NCI-H1694 treated with DMSO at 0.1 percent for 48 hours (cell line): ENCODE results near the gene ITPKB.
"Not testable (repeated sequence)": the region's sequence is repeated elsewhere in the genome, so short reads cannot be mapped to it uniquely, and the experiment has no call there.

Source experiments
- DNase-seq: peaks from one replicate; lab custom pipeline; 2025; lab: John Stamatoyannopoulos, UW

The ITPKB gene

GRCh38 chr1:226651041-226651731 is 87.9 kb downstream of the ITPKB start:
- no peak for DNase-seq

DNA sequence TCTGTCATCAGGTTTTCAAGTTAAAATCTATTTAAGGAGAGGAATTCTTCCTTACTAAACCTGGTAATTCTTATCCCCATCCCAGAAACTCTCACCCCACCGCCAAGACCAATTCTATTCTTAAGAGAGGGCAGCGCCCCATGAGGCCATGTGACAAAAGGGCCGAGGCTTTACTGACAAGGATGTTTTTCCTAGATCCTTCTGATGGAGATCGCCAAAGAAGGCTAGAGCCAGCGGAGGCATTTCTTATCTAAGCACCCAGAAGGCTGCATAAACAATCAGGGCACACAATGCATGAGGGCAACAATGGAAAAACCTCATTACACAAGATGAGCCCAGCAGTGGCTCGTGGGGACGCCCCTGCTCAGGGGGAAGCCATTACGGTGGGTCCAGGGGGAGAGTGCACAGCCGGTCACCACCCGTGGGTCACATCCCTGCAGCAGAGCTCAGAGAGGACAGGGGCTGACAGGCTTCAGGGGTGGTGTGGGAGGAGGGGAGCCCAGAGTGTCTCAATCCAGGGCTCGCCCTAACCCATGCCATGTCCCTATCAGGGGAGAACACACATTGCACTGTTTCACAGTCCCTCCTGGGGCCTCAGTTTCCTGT is 88.7 kb downstream of the ITPKB start:
- DNase-seq = no peak

DNA sequence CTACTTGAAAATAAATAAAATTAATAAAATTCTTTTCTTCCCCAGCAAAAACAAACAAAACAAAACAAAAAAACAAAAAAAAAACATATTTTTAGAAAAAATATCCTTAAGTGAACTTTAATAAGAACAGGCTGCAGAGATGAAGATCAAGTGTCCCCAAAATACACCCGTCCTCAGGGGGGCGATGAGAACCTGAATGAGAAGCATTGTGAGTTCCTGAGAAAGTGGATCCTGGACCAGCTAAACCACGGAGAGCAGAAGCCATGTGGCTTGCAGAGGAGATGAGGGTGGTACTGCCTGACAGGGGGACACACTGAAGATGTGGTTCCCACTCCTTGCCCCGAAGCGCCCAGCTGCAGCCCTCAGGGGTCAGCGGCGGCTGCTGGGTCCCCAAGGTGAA is 89.3 kb downstream of the ITPKB start:
- peak; percentile 51 for DNase-seq

DNA sequence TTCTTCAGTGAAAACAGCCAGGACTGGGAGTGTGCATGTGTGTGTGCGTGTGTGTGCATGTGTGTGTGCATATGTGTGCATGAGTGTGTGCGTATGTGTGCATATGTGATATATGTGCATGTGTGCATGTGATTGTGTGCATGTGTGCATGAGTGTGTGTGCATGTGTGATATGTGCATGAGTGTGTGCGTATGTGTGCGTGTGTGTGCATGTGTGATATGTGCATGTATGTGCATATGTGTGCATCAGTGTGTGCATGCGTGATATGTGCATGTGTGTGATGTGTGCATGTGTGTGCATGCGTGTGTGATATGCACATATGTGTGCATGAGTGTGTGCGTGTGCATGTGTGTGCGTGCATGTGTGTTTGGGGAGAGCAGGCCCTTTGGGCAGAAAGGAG is 89.8 kb downstream of the ITPKB start:
- no peak for DNase-seq

GRCh38 chr1:226648421-226648820 is 90.7 kb downstream of the ITPKB start:
- no peak for DNase-seq

GRCh38 chr1:226647719-226648118 is 91.4 kb downstream of the ITPKB start:
- DNase-seq = no peak

- no peak for DNase-seq
Measured at GRCh38 chr1:226646870-226647449, 92.1 kb downstream of the ITPKB start.

- DNase-seq = no peak
Measured at GRCh38 chr1:226646026-226646869, 92.8 kb downstream of the ITPKB start.

GRCh38 chr1:226645279-226645976 is 93.7 kb downstream of the ITPKB start:
- DNase-seq = no peak

DNA sequence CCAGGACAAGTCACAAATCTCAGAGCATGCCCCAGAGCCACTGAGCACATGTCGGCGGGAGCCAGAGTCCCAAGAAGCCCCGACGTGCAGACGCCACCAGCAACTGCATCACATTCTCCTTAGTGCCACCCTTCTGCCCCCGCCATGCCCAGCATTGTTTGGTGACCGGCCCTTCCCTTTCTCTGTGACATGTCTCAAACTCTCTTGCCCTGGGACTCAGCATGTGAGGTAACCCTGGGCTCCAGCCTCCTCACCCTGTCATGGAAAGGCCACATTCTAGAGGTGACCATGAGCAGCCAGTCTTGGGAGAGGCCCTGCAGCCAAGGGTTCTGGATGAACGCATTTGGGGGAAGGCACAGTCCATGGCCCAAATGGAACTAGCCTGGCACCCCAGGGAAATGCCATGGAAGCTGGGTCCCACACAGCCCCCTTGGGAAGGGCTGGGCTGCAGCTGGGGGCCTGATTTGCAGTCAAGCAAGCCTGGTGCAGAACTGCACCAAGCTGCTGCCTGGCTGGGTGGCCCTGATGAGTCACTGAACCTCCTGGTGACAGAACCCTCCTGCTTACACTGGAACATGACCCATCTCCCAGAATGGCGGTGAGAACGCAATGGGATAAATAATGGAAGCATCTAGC is 94.4 kb downstream of the ITPKB start:
- DNase-seq = no peak

GRCh38 chr1:226643611-226644540 is 95.2 kb downstream of the ITPKB start:
- DNase-seq = no peak

DNA sequence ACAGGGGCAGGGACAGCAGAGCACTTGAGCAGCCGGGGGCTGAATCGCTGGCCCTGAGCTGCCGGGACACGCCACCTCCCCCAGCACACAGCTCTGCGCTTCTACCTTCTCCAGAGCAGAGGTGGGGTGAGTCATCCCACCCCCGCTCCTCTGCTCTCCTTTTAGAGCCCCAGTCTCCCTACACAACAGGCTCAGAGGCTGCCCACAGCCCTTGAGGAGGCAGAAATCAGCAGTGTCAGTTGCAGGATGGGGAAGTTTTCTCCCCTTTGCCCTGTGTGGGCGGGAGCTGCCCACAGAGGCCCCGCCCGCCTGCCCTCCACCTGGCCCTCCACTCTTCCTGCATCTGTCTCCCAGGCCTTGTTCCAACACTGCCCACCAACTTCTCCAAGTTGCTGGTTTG is 95.9 kb downstream of the ITPKB start:
- no peak for DNase-seq

DNA sequence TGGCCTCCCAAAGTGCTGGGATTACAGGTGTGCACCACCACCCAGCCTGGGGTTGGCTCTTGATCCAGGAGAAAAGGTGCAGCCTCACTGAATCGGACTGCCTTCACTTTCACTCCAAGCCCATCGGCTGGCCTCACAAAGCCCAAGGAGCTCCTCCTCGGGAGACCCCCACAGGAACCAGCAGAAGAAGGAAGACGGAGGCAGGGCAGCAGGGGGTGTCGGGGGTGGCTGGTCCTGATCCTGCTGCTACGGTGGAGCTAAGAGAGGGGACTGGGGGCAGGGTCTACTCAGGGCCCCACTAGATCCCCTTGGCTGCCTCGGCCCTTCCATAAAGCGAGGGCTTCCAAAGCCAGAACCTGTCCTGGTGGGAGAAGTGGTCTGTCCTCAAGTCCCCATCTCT is 96.7 kb downstream of the ITPKB start:
- DNase-seq = no peak

GRCh38 chr1:226641671-226642231 is 97.3 kb downstream of the ITPKB start:
- no peak for DNase-seq

DNA sequence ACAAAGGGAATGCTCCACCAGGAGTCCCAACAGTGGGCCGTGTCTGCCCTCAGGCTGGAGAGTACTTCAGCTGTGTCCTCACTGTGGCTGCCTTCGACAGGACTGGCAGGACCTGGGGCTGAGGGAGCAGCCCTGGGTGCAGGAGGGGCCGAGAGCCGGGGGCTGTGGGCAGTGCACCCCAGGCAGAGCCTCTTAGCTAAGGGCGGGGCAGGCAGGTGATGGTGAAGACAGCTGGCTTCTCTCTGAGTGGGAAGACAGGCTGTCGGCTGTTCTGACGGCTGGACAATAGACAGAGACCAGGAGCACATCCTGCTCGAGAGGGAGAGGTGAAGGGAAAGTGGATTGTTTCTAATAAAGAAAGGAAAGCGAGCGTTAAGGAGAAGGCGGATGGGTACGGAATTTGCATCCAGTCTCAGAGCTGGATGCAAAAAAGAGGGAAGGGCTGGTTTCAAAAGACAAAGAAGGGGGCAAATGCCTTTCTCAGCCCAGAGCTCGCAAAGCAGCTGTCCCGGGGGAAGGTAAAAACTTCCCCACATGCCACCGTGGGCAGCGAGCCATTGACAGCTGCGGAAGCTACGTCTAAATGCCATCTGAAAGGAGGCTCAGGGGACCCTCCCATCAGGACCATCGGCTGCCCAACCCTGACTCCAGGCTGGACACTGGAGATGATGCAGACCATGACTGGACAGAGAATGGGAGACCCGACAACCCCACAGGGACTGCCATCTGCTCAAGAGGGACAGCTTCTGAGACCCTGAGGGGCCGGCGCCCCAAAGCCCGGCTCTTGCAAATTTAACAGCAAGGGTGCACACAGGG is 98.6 kb downstream of the ITPKB start:
- peak; percentile 33 for DNase-seq

GRCh38 chr1:226639631-226640061 is 99.4 kb downstream of the ITPKB start:
- no peak for DNase-seq

DNA sequence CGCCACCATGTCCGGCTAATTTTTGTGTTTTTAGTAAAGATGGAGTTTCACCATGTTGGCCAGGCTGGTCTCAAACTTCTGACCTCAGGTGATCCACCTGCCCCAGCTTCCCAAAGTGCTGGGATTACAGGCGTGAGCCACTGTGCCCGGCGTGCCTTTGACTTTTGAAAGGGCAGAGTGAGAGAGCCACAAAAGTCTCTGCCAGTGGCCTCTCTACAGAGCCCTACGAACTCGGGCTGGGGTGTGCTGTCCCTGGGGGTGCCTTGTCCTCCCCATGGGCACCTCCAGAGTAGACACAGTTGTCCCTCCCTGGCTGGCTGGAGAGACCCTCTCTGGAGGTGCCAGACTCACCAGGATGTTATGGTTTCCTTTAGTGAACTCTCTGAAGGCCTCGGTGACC is 99.9 kb downstream of the ITPKB start:
- DNase-seq = not testable (repeated sequence)

GRCh38 chr1:226638608-226639007 is 100.5 kb downstream of the ITPKB start:
- DNase-seq = no peak

GRCh38 chr1:226638001-226638601 is 101.0 kb downstream of the ITPKB start:
- no peak for DNase-seq
